Activated CD8-positive, alpha-beta T cell treated with anti-CD3 and anti-CD28 coated beads for 36 hours (primary cell): ENCODE results near the gene TBXT. TPM values are rescaled to one million over a fixed set of nuclear protein-coding genes. Genes with fewer than 3 reads are reported as not detected.
A peak's percentile ranks its signal among the peaks of the same experiment; 100 is the strongest.

Source experiments
- ATAC-seq: fragments of 200-7000 bp; cut with Tn5 transposase; one replicate; pipeline ENCODE4 v1.10.0; 2021; ENCODE audit warnings: mild to moderate bottlenecking, moderate library complexity
- CTCF ChIA-PET: fragments of 350-600 bp; sonication (Branson Sonifier 250); formaldehyde crosslinking; loops from one replicate; lab custom pipeline; 2021; ENCODE audit warnings: antibody characterized with exemption; lab: Charles Lee
- POLR2A ChIA-PET: fragments of 350-600 bp; sonication (Branson Sonifier 250); formaldehyde crosslinking; loops from one replicate; lab custom pipeline; 2021; ENCODE audit warnings: antibody characterized with exemption; lab: Charles Lee
- DNase-seq: peaks from one replicate; pipeline ENCODE4 v3.0.0-alpha.2; 2020
- H3K27ac Mint-ChIP-seq: one replicate; pipeline ENCODE4 v1.8.0; 2021; ENCODE audit warnings: mild to moderate bottlenecking, mixed read lengths
- H3K27me3 Mint-ChIP-seq: one replicate; pipeline ENCODE4 v1.8.0; 2021; ENCODE audit warnings: mixed read lengths
- H3K36me3 Mint-ChIP-seq: one replicate; pipeline ENCODE4 v1.8.0; 2021; ENCODE audit warnings: low read depth, mixed read lengths
- H3K4me1 Mint-ChIP-seq: one replicate; pipeline ENCODE4 v1.8.0; 2021; ENCODE audit warnings: low read depth, mixed read lengths
- H3K4me3 Mint-ChIP-seq: one replicate; pipeline ENCODE4 v1.8.0; 2021; ENCODE audit warnings: mild to moderate bottlenecking, moderate library complexity, mixed read lengths
- H3K9me3 Mint-ChIP-seq: one replicate; pipeline ENCODE4 v1.8.0; 2021; ENCODE audit warnings: mixed read lengths
- intact Hi-C: fragments of 100-400 bp; cut with micrococcal nuclease; formaldehyde crosslinking; loops from one replicate; pipeline ENCODE4 v1.10.0; 2022
- total RNA-seq, 2 experiments: library from RNA; stranded (reverse); gene quantifications; one replicate each; pipeline ENCODE4 v1.2.3, GENCODE V29; 2021
- TF ChIP-seq, protein P1 (sequence below): fragments of 200-600 bp; IDR thresholded peaks from one replicate; pipeline ENCODE4 v1.8.0; 2022; ENCODE audit warnings: antibody characterized with exemption, mild to moderate bottlenecking

Gene TBXT
- total RNA-seq, 2 experiments from 2014 or later: not detected

DNA sequence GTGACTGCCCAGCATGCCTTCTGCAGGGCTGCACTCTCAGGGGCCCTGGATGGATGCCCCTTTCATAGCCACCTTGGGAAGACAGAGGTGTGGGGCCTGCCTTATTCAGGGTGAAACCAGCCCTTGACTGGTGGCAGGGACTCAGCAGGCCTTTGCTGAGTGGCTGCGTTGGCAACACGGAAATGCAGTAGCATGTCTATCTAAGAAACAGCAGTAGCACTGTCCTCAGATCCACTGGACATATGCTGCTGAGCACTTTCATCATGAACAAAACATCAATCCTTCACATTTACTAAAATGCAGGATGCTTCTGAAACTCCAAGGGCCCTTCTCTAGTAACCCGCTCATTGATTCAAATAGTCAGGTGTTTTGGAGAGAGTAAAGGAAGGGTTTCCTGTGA, 4.9 kb upstream of the TBXT start:
- no peaks in the 10 kb centered on the region for H3K9me3 Mint-ChIP-seq

DNA sequence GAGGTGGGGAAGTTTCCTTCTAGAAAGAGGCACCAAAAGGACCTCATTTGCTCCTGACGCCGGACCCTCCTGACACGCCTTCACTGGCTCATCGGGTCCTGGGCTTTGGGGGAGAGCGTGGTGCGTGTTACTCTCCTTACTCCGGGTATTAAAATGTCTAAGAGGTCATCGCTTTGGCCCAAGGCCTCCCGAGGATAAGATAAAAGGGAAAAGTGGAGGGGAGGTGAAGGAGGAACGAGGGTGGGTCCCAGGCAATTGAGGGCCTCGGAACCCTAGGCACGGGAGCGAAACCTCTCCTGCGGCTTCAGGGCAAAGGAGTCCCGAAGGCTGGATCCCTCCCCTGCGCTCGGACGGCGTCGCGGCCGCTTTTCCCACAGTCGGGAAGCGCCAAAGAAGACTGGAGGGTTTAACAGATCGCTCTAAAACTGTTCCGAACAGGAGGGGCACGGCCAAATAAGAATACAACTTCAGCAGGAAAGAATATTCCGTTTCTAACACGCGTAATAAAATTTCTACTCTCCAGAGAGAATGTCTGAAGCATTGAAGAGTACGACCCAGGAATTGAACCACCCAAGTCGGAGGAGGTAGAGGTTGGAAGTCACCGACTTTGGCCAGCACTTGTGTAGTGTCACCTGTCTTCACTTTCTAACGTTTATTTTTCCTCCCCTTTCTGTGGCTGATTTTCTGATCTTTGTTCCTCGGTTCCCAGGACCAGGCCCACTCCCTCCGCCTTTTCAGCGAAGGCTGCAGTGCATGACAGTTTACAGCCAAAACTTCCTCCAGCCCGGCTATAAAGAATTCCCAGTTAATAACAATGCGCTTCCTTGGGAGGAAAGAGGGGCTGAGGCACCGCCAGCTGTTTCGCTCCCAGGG, 2.1 kb upstream of the TBXT start:
- DNase-seq (no peak), ATAC-seq (no peak)
- Mint-ChIP-seq H3K9me3 (no peaks in the 10 kb centered on the region), H3K4me1 (peaks cover 6% of the 10 kb centered on the region), H3K27me3 (peaks cover 46% of the 10 kb centered on the region), H3K36me3 (no peaks in the 10 kb centered on the region), H3K27ac (no peak overlapping the region), H3K4me3 (no peak overlapping the region)
- TF ChIP-seq, protein P1, sequence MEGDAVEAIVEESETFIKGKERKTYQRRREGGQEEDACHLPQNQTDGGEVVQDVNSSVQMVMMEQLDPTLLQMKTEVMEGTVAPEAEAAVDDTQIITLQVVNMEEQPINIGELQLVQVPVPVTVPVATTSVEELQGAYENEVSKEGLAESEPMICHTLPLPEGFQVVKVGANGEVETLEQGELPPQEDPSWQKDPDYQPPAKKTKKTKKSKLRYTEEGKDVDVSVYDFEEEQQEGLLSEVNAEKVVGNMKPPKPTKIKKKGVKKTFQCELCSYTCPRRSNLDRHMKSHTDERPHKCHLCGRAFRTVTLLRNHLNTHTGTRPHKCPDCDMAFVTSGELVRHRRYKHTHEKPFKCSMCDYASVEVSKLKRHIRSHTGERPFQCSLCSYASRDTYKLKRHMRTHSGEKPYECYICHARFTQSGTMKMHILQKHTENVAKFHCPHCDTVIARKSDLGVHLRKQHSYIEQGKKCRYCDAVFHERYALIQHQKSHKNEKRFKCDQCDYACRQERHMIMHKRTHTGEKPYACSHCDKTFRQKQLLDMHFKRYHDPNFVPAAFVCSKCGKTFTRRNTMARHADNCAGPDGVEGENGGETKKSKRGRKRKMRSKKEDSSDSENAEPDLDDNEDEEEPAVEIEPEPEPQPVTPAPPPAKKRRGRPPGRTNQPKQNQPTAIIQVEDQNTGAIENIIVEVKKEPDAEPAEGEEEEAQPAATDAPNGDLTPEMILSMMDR: no peak
- intact Hi-C loops: no loop called here
- ChIA-PET CTCF (no interaction called here), POLR2A (no interaction called here)

More for the DNA sequence above, 4.9 kb upstream of the TBXT start:
- POLR2A ChIA-PET: no interaction called here
- Mint-ChIP-seq H3K4me1 (peaks cover 6% of the 10 kb centered on the region), H3K27ac (no peak overlapping the region), H3K4me3 (no peak overlapping the region), H3K36me3 (no peaks in the 10 kb centered on the region), H3K27me3 (peaks cover 25% of the 10 kb centered on the region)
- TF ChIP-seq, protein P1: no peak
- DNase-seq (no peak), ATAC-seq (no peak)
- intact Hi-C loops: no loop called here
- CTCF ChIA-PET: no interaction called here

DNA sequence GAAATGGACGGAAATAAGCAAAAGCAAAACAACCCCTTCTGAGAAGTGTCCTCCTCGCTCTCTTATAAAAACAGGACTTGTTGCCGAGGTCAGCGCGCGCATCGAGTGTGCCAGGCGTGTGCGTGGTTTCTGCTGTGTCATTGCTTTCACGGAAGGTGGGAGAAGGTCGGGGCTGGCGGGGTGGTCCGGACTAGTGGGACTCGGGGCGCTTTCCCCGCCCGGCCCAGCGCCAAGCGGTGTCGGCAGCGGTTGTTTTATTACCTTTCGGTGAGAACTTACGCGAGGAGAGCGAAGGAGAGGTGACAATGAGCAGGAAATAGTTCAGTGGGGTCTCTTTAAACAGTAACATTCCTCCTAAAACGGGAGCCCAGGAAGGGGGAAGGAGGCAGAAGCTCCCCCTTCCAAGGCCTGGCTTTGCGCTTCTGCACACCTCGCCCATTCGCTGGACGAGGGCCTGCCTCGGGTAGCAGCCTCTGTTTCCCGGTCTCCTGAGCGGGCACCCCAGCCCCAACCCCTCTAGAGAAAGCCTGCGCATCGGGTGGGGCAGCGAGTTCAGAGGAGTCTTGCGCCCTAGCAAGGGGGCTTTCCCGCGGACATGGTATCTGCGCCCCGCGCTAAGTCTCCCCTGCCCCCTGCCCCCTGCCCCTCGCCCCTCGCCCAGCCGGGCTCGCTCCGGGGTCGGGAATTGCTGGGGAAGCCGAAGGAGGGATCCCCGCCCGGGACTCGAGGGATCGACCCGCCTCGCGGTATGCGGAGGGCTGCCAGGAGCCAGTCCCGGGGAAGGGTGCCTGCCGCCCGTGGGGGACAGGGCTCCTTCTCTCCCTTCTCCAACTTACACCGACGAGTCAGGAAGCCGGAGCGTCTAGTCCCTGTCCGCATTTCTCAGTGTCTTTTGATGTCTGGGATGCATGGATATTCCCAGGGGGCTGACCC, 1.2 kb upstream of the TBXT start:
- ATAC-seq: no peak
- POLR2A ChIA-PET: no interaction called here
- DNase-seq: no peak
- no peak overlapping the region for H3K27ac Mint-ChIP-seq
- intact Hi-C loops: no loop called here
- peaks cover 6% of the 10 kb centered on the region for H3K4me1 Mint-ChIP-seq
- H3K27me3 Mint-ChIP-seq: peaks cover 53% of the 10 kb centered on the region
- H3K4me3 Mint-ChIP-seq: peak overlapping the region; percentile 60
- no peaks in the 10 kb centered on the region for H3K9me3 Mint-ChIP-seq
- CTCF ChIA-PET: no interaction called here
- H3K36me3 Mint-ChIP-seq: no peaks in the 10 kb centered on the region
- TF ChIP-seq, protein P1: no peak

DNA sequence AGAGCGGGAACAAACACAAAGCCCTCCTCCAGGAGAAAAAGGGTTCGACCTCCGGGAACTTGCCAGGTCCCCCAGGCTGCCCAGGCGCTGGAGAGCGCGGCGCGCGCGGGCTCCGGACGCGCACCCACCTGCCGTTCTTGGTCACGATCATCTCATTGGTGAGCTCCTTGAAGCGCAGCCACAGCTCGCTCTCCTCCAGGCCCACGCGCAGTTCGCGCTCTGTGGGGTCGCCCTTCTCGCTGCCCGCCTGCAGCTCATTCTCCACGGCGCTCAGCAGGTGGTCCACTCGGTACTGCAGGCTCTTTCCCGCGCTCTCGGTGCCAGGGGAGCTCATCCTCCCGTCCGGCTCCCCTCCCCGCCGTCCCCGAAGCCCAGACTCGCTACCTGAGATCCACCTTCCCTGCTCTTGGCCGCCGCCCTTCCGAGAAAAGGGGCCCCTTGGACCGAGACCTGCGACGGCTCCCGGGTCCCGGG, 356 bp downstream of the TBXT start:
- TF ChIP-seq, protein P1: no peak
- Mint-ChIP-seq H3K27me3 (peaks cover 66% of the 10 kb centered on the region), H3K4me1 (peaks cover 11% of the 10 kb centered on the region), H3K36me3 (no peaks in the 10 kb centered on the region), H3K4me3 (no peak overlapping the region), H3K9me3 (no peaks in the 10 kb centered on the region), H3K27ac (no peak overlapping the region)
- intact Hi-C loops: no loop called here
- CTCF ChIA-PET: no interaction called here
- no peak for ATAC-seq
- POLR2A ChIA-PET: no interaction called here
- no peak for DNase-seq
